Subcutaneous abdominal adipose tissue (tissue), 5 donors: ENCODE data around the gene GFM1.
"Not testable (repeated sequence)": the region's sequence is repeated elsewhere in the genome, so short reads cannot be mapped to it uniquely, and the experiment has no call there.

Source experiments
- H3K27ac ChIP-seq: one replicate; pipeline ENCODE4 v1.7.0; 2013; ENCODE audit warnings: low read depth, mild to moderate bottlenecking, inconsistent platforms, low read length, moderate library complexity
- H3K27me3 ChIP-seq, 5 donors: one replicate each; pipeline ENCODE4 v1.7.0; 2013; ENCODE audit warnings: low read length in 5 of 5, inconsistent platforms in 1 of 5; ENCODE audit not compliant: control insufficient read depth in 5 of 5, insufficient read depth in 4 of 5
- H3K36me3 ChIP-seq, 5 donors: one replicate each; pipeline ENCODE4 v1.7.0; 2013; ENCODE audit warnings: low read length in 5 of 5; ENCODE audit not compliant: control insufficient read depth in 5 of 5, insufficient read depth in 5 of 5
- H3K4me1 ChIP-seq, 5 donors: one replicate each; pipeline ENCODE4 v1.7.0; 2013; ENCODE audit warnings: low read length in 5 of 5, mild to moderate bottlenecking in 3 of 5, moderate library complexity in 1 of 5; ENCODE audit not compliant: control insufficient read depth in 5 of 5, insufficient read depth in 5 of 5
- H3K4me3 ChIP-seq, 5 donors: one replicate each; pipeline ENCODE4 v1.7.0; 2013; ENCODE audit warnings: low read length in 5 of 5, low read depth in 1 of 5
- H3K9ac ChIP-seq, 5 donors: one replicate each; pipeline ENCODE4 v1.7.0; 2013; ENCODE audit warnings: low read length in 5 of 5, mild to moderate bottlenecking in 4 of 5, moderate library complexity in 3 of 5
- H3K9me3 ChIP-seq, 5 donors: one replicate each; pipeline ENCODE4 v1.7.0; 2013; ENCODE audit warnings: low read length in 5 of 5; ENCODE audit not compliant: control insufficient read depth in 5 of 5
- donor health status: healthy.
- donor health status: healthy.
- donor health status: healthy.
- donor health status: healthy.
- donor health status: healthy.

Gene GFM1

GRCh38 chr3:158671821-158672214, 27.5 kb downstream of the GFM1 start:
- Histone ChIP-seq H3K9ac (peak overlapping the region; percentile 71 to 94 (median 87)), H3K27me3 (no peaks in the 10 kb centered on the region), H3K27ac (peak overlapping the region; percentile 81), H3K4me1 (peaks cover 0 to 27% (median 15%) of the 10 kb centered on the region in 5 donors), H3K9me3 (no peaks in the 10 kb centered on the region), H3K4me3 (peak overlapping the region; percentile 66 to 87 (median 82)), H3K36me3 (peaks cover 17 to 28% (median 18%) of the 10 kb centered on the region in 5 donors)

GRCh38 chr3:158672215-158673176, 28.2 kb downstream of the GFM1 start, which contains the start of gene LXN:
TSS of gene LXN (minus strand) at chr3:158672648. CDS start at chr3:158672478, 170 bp downstream.
- no peaks in the 10 kb centered on the region for H3K9me3 ChIP-seq
- peaks cover 0 to 27% (median 15%) of the 10 kb centered on the region in 5 donors for H3K4me1 ChIP-seq
- H3K4me3 ChIP-seq = peak within 1 kb of the TSS; percentile 66 to 87 (median 82)
- H3K27me3 ChIP-seq = no peaks in the 10 kb centered on the region
- H3K36me3 ChIP-seq = peaks cover 17 to 27% (median 18%) of the 10 kb centered on the region in 5 donors
- peak within 1 kb of the TSS; percentile 81 for H3K27ac ChIP-seq
- peak within 1 kb of the TSS; percentile 71 to 94 (median 87) for H3K9ac ChIP-seq

- Histone ChIP-seq H3K4me3 (no peak overlapping the region), H3K27ac (no peak overlapping the region), H3K9ac (no peak overlapping the region), H3K4me1 (no peaks in the 10 kb centered on the region), H3K9me3 (no peaks in the 10 kb centered on the region), H3K36me3 (peaks cover 12 to 31% (median 22%) of the 10 kb centered on the region in 5 donors), H3K27me3 (no peaks in the 10 kb centered on the region)
These were observed 34.4 kb downstream of the GFM1 start for GRCh38 chr3:158678687-158679086.

- Histone ChIP-seq H3K36me3 (peaks cover 14 to 34% (median 27%) of the 10 kb centered on the region in 5 donors), H3K9ac (no peak overlapping the region), H3K4me3 (no peak overlapping the region), H3K9me3 (no peaks in the 10 kb centered on the region), H3K27me3 (no peaks in the 10 kb centered on the region), H3K27ac (no peak overlapping the region), H3K4me1 (no peaks in the 10 kb centered on the region)
These were observed 35.2 kb downstream of the GFM1 start for GRCh38 chr3:158679547-158680000.

- Histone ChIP-seq H3K27ac (no peak overlapping the region), H3K4me1 (no peaks in the 10 kb centered on the region), H3K9ac (no peak overlapping the region), H3K9me3 (no peaks in the 10 kb centered on the region), H3K4me3 (no peak overlapping the region), H3K27me3 (no peaks in the 10 kb centered on the region), H3K36me3 (peaks cover 17 to 40% (median 29%) of the 10 kb centered on the region in 5 donors)
These were observed 36.5 kb downstream of the GFM1 start for GRCh38 chr3:158680861-158681260.

- Histone ChIP-seq H3K9ac (no peak overlapping the region), H3K4me1 (no peaks in the 10 kb centered on the region), H3K9me3 (no peaks in the 10 kb centered on the region), H3K27me3 (no peaks in the 10 kb centered on the region), H3K27ac (no peak overlapping the region), H3K4me3 (no peak overlapping the region), H3K36me3 (peaks cover 13 to 39% (median 19%) of the 10 kb centered on the region in 5 donors)
These were observed 39.1 kb downstream of the GFM1 start for GRCh38 chr3:158683230-158683962.

- H3K27ac ChIP-seq = no peak overlapping the region
- no peaks in the 10 kb centered on the region for H3K27me3 ChIP-seq
- no peaks in the 10 kb centered on the region for H3K4me1 ChIP-seq
- H3K4me3 ChIP-seq = no peak overlapping the region
- H3K36me3 ChIP-seq = peaks cover 10 to 34% (median 20%) of the 10 kb centered on the region in 5 donors
- H3K9ac ChIP-seq = no peak overlapping the region
- H3K9me3 ChIP-seq = no peaks in the 10 kb centered on the region
These were observed 40.8 kb downstream of the GFM1 start for GRCh38 chr3:158685159-158685558.

GRCh38 chr3:158693866-158694456, 49.6 kb downstream of the GFM1 start:
- not testable (repeated sequence) for H3K4me1 ChIP-seq, H3K27ac ChIP-seq, H3K4me3 ChIP-seq, H3K27me3 ChIP-seq, H3K9me3 ChIP-seq, H3K9ac ChIP-seq
- H3K36me3 ChIP-seq = peaks cover 8 to 40% (median 34%) of the 10 kb centered on the region in 5 donors

- Histone ChIP-seq H3K27ac (no peak overlapping the region), H3K9me3 (no peaks in the 10 kb centered on the region), H3K27me3 (no peaks in the 10 kb centered on the region), H3K4me3 (no peak overlapping the region), H3K4me1 (peaks cover 0 to 6% (median 3%) of the 10 kb centered on the region in 5 donors), H3K9ac (no peak overlapping the region), H3K36me3 (peaks cover 3 to 29% (median 23%) of the 10 kb centered on the region in 5 donors)
These were observed 52.3 kb downstream of the GFM1 start for GRCh38 chr3:158696618-158697017.
